ENCODE measurements around the gene XYLT2. TPM values are rescaled to one million over a fixed set of nuclear protein-coding genes. Genes with fewer than 3 reads are reported as not detected.

Gene XYLT2
- total and polyA plus RNA-seq, 2 of the 13 experiments (the other 11 are each of a cell fraction or from before 2014, with no cell fraction given) = 17.0 to 22.1 TPM

- TF ChIP-seq CSRNP1 (CRISPR knock-in tag; IDR thresholded peaks at IDR 0.05) (no peak), FOSL1 (CRISPR knock-in tag; IDR thresholded peaks at IDR 0.05; ENCODE audit: borderline replicate concordance) (no peak), ZNF660 (CRISPR knock-in tag; IDR thresholded peaks at IDR 0.05; ENCODE audit: borderline replicate concordance, low read depth) (no peak), DMAP1 (CRISPR knock-in tag; IDR thresholded peaks at IDR 0.05) (no peak), TBX3 (IDR thresholded peaks at IDR 0.05; ENCODE audit: borderline replicate concordance) (no peak), ZNF362 (CRISPR knock-in tag; IDR thresholded peaks at IDR 0.05; ENCODE audit: borderline replicate concordance) (no peak), PATZ1 (CRISPR knock-in tag; IDR thresholded peaks at IDR 0.05) (no peak), TAF15 (IDR thresholded peaks at IDR 0.05; ENCODE audit: low read depth, low read length, poor library complexity, severe bottlenecking) (no peak), ZNF747 (CRISPR knock-in tag; IDR thresholded peaks at IDR 0.05; ENCODE audit: borderline replicate concordance) (no peak), PPARG (CRISPR knock-in tag; conservative IDR thresholded peaks at IDR 0.05) (peak; percentile 31; the same call in 1 of the 2 replicates), ZNF703 (CRISPR knock-in tag; IDR thresholded peaks at IDR 0.05; ENCODE audit: borderline replicate concordance) (no peak), ZNF318 (CRISPR knock-in tag; IDR thresholded peaks at IDR 0.05) (no peak), FOXJ3 (CRISPR knock-in tag; IDR thresholded peaks at IDR 0.05; ENCODE audit: borderline replicate concordance) (no peak), PHF5A (CRISPR knock-in tag; IDR thresholded peaks at IDR 0.05; ENCODE audit: low read depth, unreplicated experiment) (peak; percentile 27), MTF1 (CRISPR knock-in tag; IDR thresholded peaks at IDR 0.05) (no peak)
Measured at GRCh38 chr17:50361561-50362480, 15.9 kb downstream of the XYLT2 start (continued).

Data from HepG2 (cell line).